Body of pancreas (tissue), 4 donors: ENCODE data around the gene DSCAM.

Experiments
- CTCF ChIP-seq, 7 experiments: fragments of 450-650 bp in 4 of 7; fragments of 200-600 bp in 3 of 7; sonication (generic) in 3 of 7; IDR thresholded peaks; one replicate each; pipeline ENCODE4 v1.5.1; 2016 to 2019; ENCODE audit warnings: antibody characterized with exemption in 7 of 7
- POLR2A ChIP-seq, 3 donors: fragments of 450-650 bp; IDR thresholded peaks; one replicate each; pipeline ENCODE4 v1.6.1; 2016; ENCODE audit warnings: antibody characterized with exemption in 3 of 3, mild to moderate bottlenecking in 2 of 3

DNA sequence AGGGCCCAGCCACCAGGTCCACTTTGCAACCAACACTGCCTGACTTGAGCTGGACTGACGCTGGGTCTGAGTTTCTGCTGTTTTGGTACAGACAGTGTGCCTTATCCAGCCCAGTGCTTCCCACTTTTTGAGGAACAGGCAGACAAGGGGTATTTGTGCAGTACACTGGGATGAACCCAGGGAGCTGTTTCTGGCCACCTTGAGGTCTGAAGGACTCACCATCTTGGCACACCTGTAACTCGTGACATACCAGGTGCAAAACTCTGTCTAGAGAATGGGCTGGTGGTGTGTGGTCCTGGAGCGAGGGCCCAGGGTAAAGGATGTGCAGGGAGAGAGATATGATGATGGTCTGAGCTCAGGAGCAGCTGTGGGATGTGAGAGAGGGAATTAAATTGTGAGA lies 831.1 kb downstream of the DSCAM start:
- no peak for TF ChIP-seq POLR2A (IDR thresholded peaks at IDR 0.05)
- no peak for TF ChIP-seq CTCF (IDR thresholded peaks at IDR 0.05)
